GM19468 (cell line): ENCODE results near the gene APOO.
A peak's percentile ranks its signal among the peaks of the same experiment; 100 is the strongest.

Source experiments
- ATAC-seq: cut with Tn5 transposase; IDR thresholded peaks from one replicate; pipeline ENCODE4 v1.9.1; 2021; ENCODE audit warnings: mild to moderate bottlenecking, moderate library complexity, moderate number of reproducible peaks; ENCODE audit not compliant: unreplicated experiment; ENCODE audit errors: extremely low read depth

Gene APOO

GRCh38 chrX:23907498-23908218, at the start of gene APOO, which contains the start of gene CXorf58:
TSS of gene APOO (minus strand) at chrX:23907938. CDS start at chrX:23907702, 236 bp downstream.
TSS of gene CXorf58 (plus strand) at chrX:23908006. CDS start at chrX:23910303, 2,297 bp downstream.
- ATAC-seq = peak; percentile 88

- ATAC-seq = no peak
Measured at GRCh38 chrX:23954396-23954795, 46.7 kb upstream of the APOO start.

GRCh38 chrX:23953908-23954269, 46.2 kb upstream of the APOO start:
- ATAC-seq = no peak

- peak; percentile 73 for ATAC-seq
Measured at GRCh38 chrX:23952984-23953907, 45.5 kb upstream of the APOO start.

- no peak for ATAC-seq
Measured at GRCh38 chrX:23952391-23952790, 44.7 kb upstream of the APOO start.

GRCh38 chrX:23945206-23945605, 37.5 kb upstream of the APOO start:
- no peak for ATAC-seq

- ATAC-seq = no peak
Measured at GRCh38 chrX:23944234-23944633, 36.5 kb upstream of the APOO start.

GRCh38 chrX:23939203-23939602, 31.5 kb upstream of the APOO start:
- no peak for ATAC-seq

- ATAC-seq = no peak
Measured at GRCh38 chrX:23938690-23939089, 31.0 kb upstream of the APOO start.

- ATAC-seq = no peak
Measured at GRCh38 chrX:23937100-23937499, 29.4 kb upstream of the APOO start.

- no peak for ATAC-seq
Measured at GRCh38 chrX:23936180-23936579, 28.4 kb upstream of the APOO start.

GRCh38 chrX:23935106-23935505, 27.4 kb upstream of the APOO start:
- ATAC-seq = no peak

GRCh38 chrX:23932046-23932445, 24.3 kb upstream of the APOO start:
- no peak for ATAC-seq

- ATAC-seq = no peak
Measured at GRCh38 chrX:23930894-23931604, 23.3 kb upstream of the APOO start.

GRCh38 chrX:23926015-23926414, 18.3 kb upstream of the APOO start:
- ATAC-seq = no peak

GRCh38 chrX:23919706-23920320, 12.1 kb upstream of the APOO start:
- ATAC-seq = no peak

GRCh38 chrX:23919148-23919547, 11.4 kb upstream of the APOO start:
- ATAC-seq = no peak

GRCh38 chrX:23911126-23911835, 3.5 kb upstream of the APOO start:
- no peak for ATAC-seq

- no peak for ATAC-seq
Measured at GRCh38 chrX:23908219-23909004, 674 bp upstream of the APOO start.
